OCI-LY1 (cell line): ENCODE measurements around the gene TECR.

Experiments used
- H2AFZ ChIP-seq: fragments of 200-600 bp; sonication (generic), shearing (Covaris generic); 2 replicates; pipeline ENCODE4 v1.6.0; 2014; ENCODE audit warnings: antibody characterized with exemption, mild to moderate bottlenecking, low read length
- H3F3A ChIP-seq: fragments of 200-600 bp; sonication (generic), shearing (Covaris generic); 2 replicates; pipeline ENCODE4 v1.6.0; 2014; ENCODE audit warnings: mild to moderate bottlenecking, antibody characterized with exemption, low read length, moderate library complexity; ENCODE audit not compliant: insufficient read depth
- H3K27ac ChIP-seq: fragments of 200-600 bp; sonication (generic); 2 replicates; pipeline ENCODE4 v1.5.1; 2014; ENCODE audit warnings: low read length, mixed run types, mild to moderate bottlenecking, low read depth; ENCODE audit not compliant: poor library complexity, severe bottlenecking
- H3K27me3 ChIP-seq: fragments of 200-600 bp; sonication (generic); 2 replicates; pipeline ENCODE4 v1.6.0; 2014; ENCODE audit warnings: antibody characterized with exemption, mild to moderate bottlenecking, low read length, moderate library complexity; ENCODE audit not compliant: insufficient read depth
- H3K36me3 ChIP-seq: fragments of 200-600 bp; sonication (generic); 2 replicates; pipeline ENCODE4 v1.6.1; 2014; ENCODE audit warnings: mild to moderate bottlenecking, antibody characterized with exemption, low read length, moderate library complexity, mixed read lengths; ENCODE audit not compliant: insufficient read depth
- H3K4me1 ChIP-seq: fragments of 200-600 bp; sonication (generic); 2 replicates; pipeline ENCODE4 v1.5.1; 2014; ENCODE audit warnings: mild to moderate bottlenecking, low read length, moderate library complexity; ENCODE audit not compliant: insufficient read depth, severe bottlenecking
- H3K4me2 ChIP-seq: fragments of 200-600 bp; sonication (generic), shearing (Covaris generic); 2 replicates; pipeline ENCODE4 v1.6.1; 2014; ENCODE audit warnings: low read length
- H3K4me3 ChIP-seq: fragments of 200-600 bp; sonication (generic); 2 replicates; pipeline ENCODE4 v1.5.1; 2014; ENCODE audit warnings: low read length, low read depth, mild to moderate bottlenecking, mixed read lengths; ENCODE audit not compliant: poor library complexity, severe bottlenecking
- H3K79me2 ChIP-seq: fragments of 200-600 bp; shearing (Covaris generic); 2 replicates; pipeline ENCODE4 v1.6.1; 2016; ENCODE audit warnings: mixed run types, low read length, mixed read lengths; ENCODE audit not compliant: insufficient read depth
- H3K9ac ChIP-seq: fragments of 200-600 bp; sonication (generic), shearing (Covaris generic); 2 replicates; pipeline ENCODE4 v1.6.1; 2014; ENCODE audit warnings: mild to moderate bottlenecking, low read length, mixed read lengths
- H3K9me2 ChIP-seq: fragments of 200-600 bp; sonication (generic), shearing (Covaris generic); 2 replicates; pipeline ENCODE4 v1.6.1; 2014; ENCODE audit warnings: low read depth, mild to moderate bottlenecking, low read length, mixed read lengths
- H3K9me3 ChIP-seq: fragments of 200-600 bp; shearing (Covaris generic); 2 replicates; pipeline ENCODE4 v1.6.1; 2014; ENCODE audit warnings: low read length, mixed read lengths
- H4K20me1 ChIP-seq: fragments of 200-600 bp; sonication (generic), shearing (Covaris generic); 2 replicates; pipeline ENCODE4 v1.6.0; 2016; ENCODE audit warnings: mild to moderate bottlenecking, low read length; ENCODE audit not compliant: insufficient read depth
- EZH2 ChIP-seq: fragments of 200-600 bp; sonication (generic), shearing (Covaris generic); IDR thresholded peaks from 2 replicates; pipeline ENCODE4 v1.8.0; 2017; ENCODE audit warnings: borderline replicate concordance, mixed run types, mild to moderate bottlenecking, antibody characterized with exemption, low read length, moderate library complexity, mixed read lengths
- TF ChIP-seq, protein P1 (sequence below): fragments of 200-600 bp; sonication (generic), shearing (Covaris generic); IDR thresholded peaks from 2 replicates; pipeline ENCODE4 v1.5.1; 2017; ENCODE audit warnings: mild to moderate bottlenecking, antibody characterized with exemption, low read length, moderate library complexity, mixed read lengths

TECR gene, protein sequence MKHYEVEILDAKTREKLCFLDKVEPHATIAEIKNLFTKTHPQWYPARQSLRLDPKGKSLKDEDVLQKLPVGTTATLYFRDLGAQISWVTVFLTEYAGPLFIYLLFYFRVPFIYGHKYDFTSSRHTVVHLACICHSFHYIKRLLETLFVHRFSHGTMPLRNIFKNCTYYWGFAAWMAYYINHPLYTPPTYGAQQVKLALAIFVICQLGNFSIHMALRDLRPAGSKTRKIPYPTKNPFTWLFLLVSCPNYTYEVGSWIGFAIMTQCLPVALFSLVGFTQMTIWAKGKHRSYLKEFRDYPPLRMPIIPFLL

DNA sequence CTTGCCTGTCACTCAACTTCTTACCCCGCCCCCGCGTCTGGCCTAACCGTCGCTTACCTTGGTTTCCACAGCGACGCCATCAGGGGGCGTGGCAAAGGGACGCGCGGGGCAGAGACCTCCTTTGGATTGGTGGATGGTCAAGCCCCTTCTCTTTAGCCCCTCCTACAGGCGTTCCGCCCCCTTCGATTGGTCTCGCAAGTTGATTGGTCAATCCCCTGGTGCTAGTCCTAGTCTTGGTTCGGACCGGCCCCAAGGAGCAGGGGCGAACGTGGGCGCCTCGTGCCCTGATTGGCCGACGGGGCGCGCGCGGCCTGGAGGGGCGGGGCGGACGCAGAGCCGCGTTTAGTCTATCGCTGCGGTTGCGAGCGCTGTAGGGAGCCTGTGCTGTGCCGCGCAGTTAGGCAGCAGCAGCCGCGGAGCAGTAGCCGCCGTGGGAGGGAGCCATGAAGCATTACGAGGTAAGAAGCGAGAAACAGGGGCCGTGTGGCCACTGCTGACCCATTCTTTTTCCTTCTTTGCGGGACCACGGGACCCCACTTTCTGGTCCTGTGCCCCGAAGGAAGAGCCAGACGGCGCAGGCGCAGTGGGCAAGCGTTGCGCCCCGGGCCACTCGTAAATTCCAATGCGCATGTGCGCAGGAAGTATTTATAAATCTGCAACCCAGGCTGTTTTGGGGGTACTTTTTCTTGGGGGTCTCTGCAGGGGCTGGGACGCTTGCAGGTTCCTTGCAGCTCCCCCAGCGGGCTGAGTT is at the start of gene TECR:
TECR (plus strand) TSS at position 341 of the 751 bp plus-strand sequence; CDS start at position 444, 103 bp downstream.
- H3K4me3 ChIP-seq, result peak within 1 kb of the TSS; percentile 84
- H3F3A ChIP-seq, result 0 out of 2 replicates have a peak, but pooled peaks cover 5% of the 10 kb centered on the region
- no peak for TF ChIP-seq EZH2
- TF ChIP-seq, protein P1, sequence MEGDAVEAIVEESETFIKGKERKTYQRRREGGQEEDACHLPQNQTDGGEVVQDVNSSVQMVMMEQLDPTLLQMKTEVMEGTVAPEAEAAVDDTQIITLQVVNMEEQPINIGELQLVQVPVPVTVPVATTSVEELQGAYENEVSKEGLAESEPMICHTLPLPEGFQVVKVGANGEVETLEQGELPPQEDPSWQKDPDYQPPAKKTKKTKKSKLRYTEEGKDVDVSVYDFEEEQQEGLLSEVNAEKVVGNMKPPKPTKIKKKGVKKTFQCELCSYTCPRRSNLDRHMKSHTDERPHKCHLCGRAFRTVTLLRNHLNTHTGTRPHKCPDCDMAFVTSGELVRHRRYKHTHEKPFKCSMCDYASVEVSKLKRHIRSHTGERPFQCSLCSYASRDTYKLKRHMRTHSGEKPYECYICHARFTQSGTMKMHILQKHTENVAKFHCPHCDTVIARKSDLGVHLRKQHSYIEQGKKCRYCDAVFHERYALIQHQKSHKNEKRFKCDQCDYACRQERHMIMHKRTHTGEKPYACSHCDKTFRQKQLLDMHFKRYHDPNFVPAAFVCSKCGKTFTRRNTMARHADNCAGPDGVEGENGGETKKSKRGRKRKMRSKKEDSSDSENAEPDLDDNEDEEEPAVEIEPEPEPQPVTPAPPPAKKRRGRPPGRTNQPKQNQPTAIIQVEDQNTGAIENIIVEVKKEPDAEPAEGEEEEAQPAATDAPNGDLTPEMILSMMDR, result no peak
- peak within 1 kb of the TSS; percentile 56 for H3K27ac ChIP-seq
- H3K27me3 ChIP-seq, result no peaks in the 10 kb centered on the region
- peaks cover 41% of the 10 kb centered on the region for H3K4me1 ChIP-seq
- peak within 1 kb of the TSS; percentile 73 for H3K4me2 ChIP-seq
- H3K9me2 ChIP-seq, result no peaks in the 10 kb centered on the region
- no peaks in the 10 kb centered on the region for H3K9me3 ChIP-seq
- peaks cover under 1% of the 10 kb centered on the region; the same call in 1 of the 2 replicates for H3K36me3 ChIP-seq
- H2AFZ ChIP-seq, result no peak within 1 kb of the TSS; the same call in 1 of the 2 replicates
- no peaks in the 10 kb centered on the region for H4K20me1 ChIP-seq
- H3K9ac ChIP-seq, result peak within 1 kb of the TSS; percentile 79
- H3K79me2 ChIP-seq, result peaks cover 34% of the 10 kb centered on the region

DNA sequence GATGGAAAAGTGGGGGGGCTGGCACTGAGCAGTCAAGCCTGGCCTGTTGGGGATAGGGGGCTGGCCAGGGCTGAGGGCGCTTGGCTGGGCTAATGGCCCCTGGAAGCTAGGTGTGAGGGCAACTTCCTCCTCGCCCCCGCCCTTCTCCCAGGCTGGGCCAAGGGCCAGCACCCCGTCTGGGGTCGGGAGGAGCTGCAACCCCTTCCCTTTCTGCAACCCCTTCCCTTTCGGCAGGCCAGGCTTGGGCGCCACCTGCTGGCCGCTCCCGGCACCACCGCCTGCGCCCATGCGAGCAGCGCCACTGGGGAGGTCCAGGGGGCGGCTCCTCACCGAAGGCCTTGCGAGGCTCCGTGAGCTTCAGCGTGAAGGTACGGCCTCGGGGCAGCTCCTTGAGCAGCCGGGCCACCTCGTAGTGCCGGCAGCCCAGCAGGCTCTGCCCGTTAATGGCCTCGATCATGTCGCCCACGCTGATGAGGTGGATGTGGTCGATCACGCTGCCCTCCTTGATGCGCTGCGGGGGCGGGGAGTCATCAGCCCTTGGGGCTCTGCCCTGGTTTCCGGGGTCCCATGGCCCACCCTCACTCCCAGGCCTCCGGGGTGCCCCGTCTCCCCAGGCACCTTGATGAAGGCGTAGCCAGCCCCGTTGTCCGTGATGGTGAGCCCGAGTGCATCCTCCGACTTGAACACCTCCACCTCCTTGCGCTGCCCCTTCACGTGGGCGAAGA is 49.3 kb upstream of the TECR start:
- peak overlapping the region; percentile 61 for H3K4me2 ChIP-seq
- H3K4me3 ChIP-seq, result peak overlapping the region; percentile 36
- no peak overlapping the region for H3K27ac ChIP-seq

DNA sequence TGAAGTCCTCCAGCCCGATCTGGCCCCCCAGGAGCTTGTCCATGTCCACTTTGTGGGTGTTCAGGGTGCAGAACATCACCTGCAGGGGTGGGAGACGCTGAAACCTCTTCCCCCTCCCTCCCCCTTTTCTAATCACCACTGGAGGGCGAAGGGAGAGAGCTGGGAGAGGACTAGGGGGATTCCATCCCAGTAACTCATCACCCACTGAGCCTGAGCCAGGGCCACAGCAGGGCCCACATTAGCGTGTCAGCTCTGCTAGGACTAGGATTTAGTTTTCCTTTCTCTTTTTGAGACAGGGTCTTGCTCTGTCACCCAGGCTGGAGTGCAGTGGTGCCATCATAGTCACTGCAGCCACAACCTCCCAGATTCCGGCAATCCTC is 48.7 kb upstream of the TECR start:
- Histone ChIP-seq H3K9me2 (no peaks in the 10 kb centered on the region), H3F3A (no peaks in the 10 kb centered on the region), H3K9me3 (no peaks in the 10 kb centered on the region), H3K9ac (no peak overlapping the region), H3K4me3 (peak overlapping the region; percentile 36), H3K4me2 (peak overlapping the region; percentile 61), H3K27me3 (peaks cover 6% of the 10 kb centered on the region; the same call in 1 of the 2 replicates), H2AFZ (no peak overlapping the region), H3K79me2 (no peaks in the 10 kb centered on the region), H3K4me1 (peaks cover 7% of the 10 kb centered on the region), H3K36me3 (peaks cover 22% of the 10 kb centered on the region), H3K27ac (no peak overlapping the region), H4K20me1 (no peaks in the 10 kb centered on the region)
- TF ChIP-seq, protein P1, result no peak
- no peak for TF ChIP-seq EZH2

More for the DNA sequence above, 49.3 kb upstream of the TECR start:
- TF ChIP-seq EZH2, result no peak
- TF ChIP-seq, protein P1, result peak; percentile 93
- Histone ChIP-seq H2AFZ (no peak overlapping the region), H4K20me1 (no peaks in the 10 kb centered on the region), H3F3A (no peaks in the 10 kb centered on the region), H3K9me3 (no peaks in the 10 kb centered on the region), H3K27me3 (peaks cover 6% of the 10 kb centered on the region; the same call in 1 of the 2 replicates), H3K4me1 (peaks cover 7% of the 10 kb centered on the region), H3K36me3 (peaks cover 22% of the 10 kb centered on the region), H3K79me2 (no peaks in the 10 kb centered on the region), H3K9me2 (no peaks in the 10 kb centered on the region), H3K9ac (no peak overlapping the region)
